GM13977 (cell line): ENCODE data around the gene RPS6KB2.

Experiments used
- DNase-seq: peaks from one replicate; pipeline ENCODE4 v3.0.0; 2012; ENCODE audit warnings: low spot score
- in situ Hi-C: fragments of 300-500 bp; cut with MboI; formaldehyde crosslinking; loops from one replicate; pipeline ENCODE4 v1.12.0; 2022; ENCODE audit warnings: low sequenced_read_pairs, low pct_unique_long_range_greater_than_20kb, mixed read lengths, inconsistent platforms; ENCODE audit not compliant: unreplicated experiment
- TF ChIP-seq, protein P1 (sequence below): IDR thresholded peaks from 2 replicates; pipeline ENCODE4 v1.5.1; 2012; ENCODE audit warnings: mild to moderate bottlenecking, control low read depth; ENCODE audit not compliant: insufficient read depth; ENCODE audit errors: extremely low read depth, missing control alignments

RPS6KB2 gene

DNA sequence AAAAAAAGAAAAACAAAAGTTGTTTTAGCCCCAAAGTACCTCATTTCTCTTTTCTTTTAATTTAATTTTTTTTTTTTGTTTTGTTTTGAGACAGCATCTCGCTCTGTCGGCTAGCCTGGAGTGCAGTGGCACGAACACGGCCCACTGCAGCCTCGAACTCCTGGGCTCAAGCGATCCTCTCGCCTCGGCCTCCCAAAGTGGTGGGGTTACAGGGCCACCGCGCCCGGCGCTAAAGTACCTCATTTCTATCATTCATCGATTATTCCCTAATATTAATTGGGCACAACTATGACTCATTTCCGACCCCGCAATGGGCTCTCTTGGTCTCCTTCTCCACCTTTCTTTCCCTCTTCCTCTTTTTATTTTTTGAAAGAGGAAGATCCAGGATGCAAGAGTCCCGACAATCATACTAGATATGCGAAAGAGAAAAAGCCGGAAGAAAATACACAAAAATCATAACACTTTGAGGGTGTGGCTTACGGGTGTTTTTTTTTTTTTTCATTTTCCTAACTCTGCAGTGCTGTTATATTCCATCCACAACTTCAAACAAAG, 54.1 kb downstream of the RPS6KB2 start:
- TF ChIP-seq, protein P1, sequence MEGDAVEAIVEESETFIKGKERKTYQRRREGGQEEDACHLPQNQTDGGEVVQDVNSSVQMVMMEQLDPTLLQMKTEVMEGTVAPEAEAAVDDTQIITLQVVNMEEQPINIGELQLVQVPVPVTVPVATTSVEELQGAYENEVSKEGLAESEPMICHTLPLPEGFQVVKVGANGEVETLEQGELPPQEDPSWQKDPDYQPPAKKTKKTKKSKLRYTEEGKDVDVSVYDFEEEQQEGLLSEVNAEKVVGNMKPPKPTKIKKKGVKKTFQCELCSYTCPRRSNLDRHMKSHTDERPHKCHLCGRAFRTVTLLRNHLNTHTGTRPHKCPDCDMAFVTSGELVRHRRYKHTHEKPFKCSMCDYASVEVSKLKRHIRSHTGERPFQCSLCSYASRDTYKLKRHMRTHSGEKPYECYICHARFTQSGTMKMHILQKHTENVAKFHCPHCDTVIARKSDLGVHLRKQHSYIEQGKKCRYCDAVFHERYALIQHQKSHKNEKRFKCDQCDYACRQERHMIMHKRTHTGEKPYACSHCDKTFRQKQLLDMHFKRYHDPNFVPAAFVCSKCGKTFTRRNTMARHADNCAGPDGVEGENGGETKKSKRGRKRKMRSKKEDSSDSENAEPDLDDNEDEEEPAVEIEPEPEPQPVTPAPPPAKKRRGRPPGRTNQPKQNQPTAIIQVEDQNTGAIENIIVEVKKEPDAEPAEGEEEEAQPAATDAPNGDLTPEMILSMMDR = no peak
- DNase-seq = no peak
- in situ Hi-C loops = no loop called here

- peak; percentile 95 for DNase-seq
- in situ Hi-C loops = no loop called here
- TF ChIP-seq, protein P1 = peak; percentile 8
These were observed 54.8 kb downstream of the RPS6KB2 start, which contains the start of gene AIP for GRCh38 chr11:67482827-67483798. AIP (plus strand) TSS chr11:67483026; CDS start chr11:67483159, 133 bp downstream.

DNA sequence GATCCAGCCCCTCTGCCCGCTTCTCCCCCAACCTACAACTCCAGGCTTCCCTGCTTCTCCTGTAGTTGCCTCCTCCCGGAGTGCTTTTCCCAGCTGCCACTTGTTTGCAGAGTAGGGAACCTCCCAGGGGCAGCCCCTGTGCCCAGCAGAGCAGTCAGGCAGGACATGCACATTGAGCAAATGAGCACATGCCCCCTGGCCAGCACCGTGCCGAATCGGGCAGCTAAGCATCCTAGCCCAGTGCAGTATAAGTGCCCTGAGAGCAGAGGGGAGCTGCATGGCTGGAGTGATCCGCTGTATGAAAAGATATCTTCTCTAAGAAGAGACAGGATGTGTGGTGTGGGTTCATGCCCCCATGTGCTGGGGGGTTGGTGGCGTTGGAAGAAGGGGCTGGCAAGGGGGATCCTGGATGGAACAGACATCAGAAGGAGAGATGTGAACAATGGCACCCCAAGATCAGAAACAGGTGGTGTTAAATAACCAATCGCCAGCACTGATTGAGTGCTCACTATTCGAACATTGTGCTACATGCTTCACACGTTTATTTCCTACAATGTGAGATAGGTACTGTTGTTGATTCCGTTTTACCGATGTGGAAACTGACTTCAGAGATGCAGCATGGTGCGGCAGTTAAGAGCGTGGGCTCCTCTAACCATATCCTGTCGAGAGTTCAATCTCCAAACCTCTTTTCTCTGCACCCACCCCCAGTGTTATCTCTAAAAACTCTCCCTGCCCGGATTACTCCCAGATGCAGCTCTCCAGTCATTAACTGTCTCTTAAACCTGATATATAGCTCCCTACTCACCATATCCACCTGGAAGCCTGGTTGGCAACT, 55.8 kb downstream of the RPS6KB2 start:
- TF ChIP-seq, protein P1 = no peak
- in situ Hi-C loops = no loop called here
- no peak for DNase-seq

GRCh38 chr11:67484847-67485311, 56.6 kb downstream of the RPS6KB2 start:
- TF ChIP-seq, protein P1 = no peak
- DNase-seq = no peak
- in situ Hi-C loops = no loop called here
